Measurements from ENCODE around the gene NPHS1.
"Not testable (repeated sequence)": the region's sequence is repeated elsewhere in the genome, so short reads cannot be mapped to it uniquely, and the experiment has no call there.

NPHS1 gene

GRCh38 chr19:35872180-35872579 lies 19.9 kb upstream of the NPHS1 start:
- DNase-seq = no peak

- no peak for DNase-seq
Measured at GRCh38 chr19:35871611-35872010, 19.3 kb upstream of the NPHS1 start.

- DNase-seq = no peak
Measured at GRCh38 chr19:35870798-35871197, 18.5 kb upstream of the NPHS1 start.

GRCh38 chr19:35870124-35870736 lies 17.9 kb upstream of the NPHS1 start:
- not testable (repeated sequence) for DNase-seq

GRCh38 chr19:35869327-35870123 lies 17.2 kb upstream of the NPHS1 start:
- peak; percentile 72 for DNase-seq

GRCh38 chr19:35868823-35869326 lies 16.6 kb upstream of the NPHS1 start:
- no peak for DNase-seq

GRCh38 chr19:35868172-35868822 lies 16.0 kb upstream of the NPHS1 start, which contains the start of gene APLP1:
Gene APLP1 (plus strand): TSS chr19:35868574. CDS start chr19:35868637, 63 bp downstream.
- DNase-seq = peak; percentile 50

GRCh38 chr19:35863018-35863417 lies 10.7 kb upstream of the NPHS1 start:
- DNase-seq = no peak

GRCh38 chr19:35862528-35862927 lies 10.2 kb upstream of the NPHS1 start:
- no peak for DNase-seq

- DNase-seq = no peak
Measured at GRCh38 chr19:35861640-35862160, 9.4 kb upstream of the NPHS1 start.

- DNase-seq = no peak
Measured at GRCh38 chr19:35860818-35861639, 8.7 kb upstream of the NPHS1 start.

GRCh38 chr19:35860436-35860817 lies 8.1 kb upstream of the NPHS1 start:
- DNase-seq = no peak

- no peak for DNase-seq
Measured at GRCh38 chr19:35859414-35859813, 7.1 kb upstream of the NPHS1 start.

- DNase-seq = no peak
Measured at GRCh38 chr19:35858311-35858710, 6.0 kb upstream of the NPHS1 start.

GRCh38 chr19:35856546-35857149 lies 4.3 kb upstream of the NPHS1 start, which contains the start of gene KIRREL2:
Gene KIRREL2 (plus strand): TSS chr19:35856911. CDS start chr19:35857120, 209 bp downstream.
- peak; percentile 38 for DNase-seq

- DNase-seq = no peak
Measured at GRCh38 chr19:35853038-35853756, 893 bp upstream of the NPHS1 start.

- no peak for DNase-seq
Measured at GRCh38 chr19:35851213-35852028, 883 bp downstream of the NPHS1 start.

GRCh38 chr19:35848919-35849505 lies 3.3 kb downstream of the NPHS1 start:
- no peak for DNase-seq

- no peak for DNase-seq
Measured at GRCh38 chr19:35848486-35848885, 3.8 kb downstream of the NPHS1 start.

- DNase-seq = no peak
Measured at GRCh38 chr19:35847911-35848310, 4.4 kb downstream of the NPHS1 start.
